ENCODE results near the gene CSNK1G3. TPM values are rescaled to one million over a fixed set of nuclear protein-coding genes. Genes with fewer than 3 reads are reported as not detected.

CSNK1G3 gene
- total RNA-seq, 1 experiment from 2014 or later = 21.6 TPM

- Histone ChIP-seq H3K27me3 (ENCODE audit: low read length) (no peaks in the 10 kb centered on the region), H3F3A (ENCODE audit: low read length, unreplicated experiment) (no peaks in the 10 kb centered on the region), H3K4me2 (ENCODE audit: low read length) (no peak overlapping the region), H3K9me3 (ENCODE audit: low read length) (no peaks in the 10 kb centered on the region), H4K20me1 (ENCODE audit: low read length) (no peaks in the 10 kb centered on the region), H3K4me1 (ENCODE audit: insufficient read depth, low read length) (no peaks in the 10 kb centered on the region), H2AFZ (ENCODE audit: low read length) (no peak overlapping the region), H3K9me2 (replicated peaks; ENCODE audit: low read length) (no peaks in the 10 kb centered on the region), H3K79me2 (ENCODE audit: low read length) (no peaks in the 10 kb centered on the region), H3K9ac (ENCODE audit: low read length) (no peak overlapping the region), H3K27ac (ENCODE audit: low read length) (no peak overlapping the region), H3K36me3 (ENCODE audit: low read depth, low read length) (no peaks in the 10 kb centered on the region), H3K4me3 (ENCODE audit: low read length) (no peak overlapping the region)
- DNase-seq (no peak), ATAC-seq (no peak)
- intact Hi-C loops (cut with micrococcal nuclease) = no loop called here
- TF ChIP-seq EZH2phosphoT487 (IDR thresholded peaks at IDR 0.05; ENCODE audit: borderline replicate concordance, low read length) (no peak), EZH2 (IDR thresholded peaks at IDR 0.05; ENCODE audit: low read length, unreplicated experiment) (no peak)
- TF ChIP-seq, protein P1, sequence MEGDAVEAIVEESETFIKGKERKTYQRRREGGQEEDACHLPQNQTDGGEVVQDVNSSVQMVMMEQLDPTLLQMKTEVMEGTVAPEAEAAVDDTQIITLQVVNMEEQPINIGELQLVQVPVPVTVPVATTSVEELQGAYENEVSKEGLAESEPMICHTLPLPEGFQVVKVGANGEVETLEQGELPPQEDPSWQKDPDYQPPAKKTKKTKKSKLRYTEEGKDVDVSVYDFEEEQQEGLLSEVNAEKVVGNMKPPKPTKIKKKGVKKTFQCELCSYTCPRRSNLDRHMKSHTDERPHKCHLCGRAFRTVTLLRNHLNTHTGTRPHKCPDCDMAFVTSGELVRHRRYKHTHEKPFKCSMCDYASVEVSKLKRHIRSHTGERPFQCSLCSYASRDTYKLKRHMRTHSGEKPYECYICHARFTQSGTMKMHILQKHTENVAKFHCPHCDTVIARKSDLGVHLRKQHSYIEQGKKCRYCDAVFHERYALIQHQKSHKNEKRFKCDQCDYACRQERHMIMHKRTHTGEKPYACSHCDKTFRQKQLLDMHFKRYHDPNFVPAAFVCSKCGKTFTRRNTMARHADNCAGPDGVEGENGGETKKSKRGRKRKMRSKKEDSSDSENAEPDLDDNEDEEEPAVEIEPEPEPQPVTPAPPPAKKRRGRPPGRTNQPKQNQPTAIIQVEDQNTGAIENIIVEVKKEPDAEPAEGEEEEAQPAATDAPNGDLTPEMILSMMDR (conservative IDR thresholded peaks at IDR 0.05; ENCODE audit: low read depth, low read length) = no peak
- POLR2A ChIA-PET (ENCODE audit: unreplicated experiment) = interaction anchor here (0.6 kb wide), 1 partner anchor 298 kb away, joined by 4 read pairs; no protein-coding TSS in a partner anchor
- BruUV-seq (replicated peaks) = no TSS peak
- CTCF ChIA-PET = no interaction called here
Observed at GRCh38 chr5:123472150-123472924, 39.6 kb upstream of the CSNK1G3 start.

DNA sequence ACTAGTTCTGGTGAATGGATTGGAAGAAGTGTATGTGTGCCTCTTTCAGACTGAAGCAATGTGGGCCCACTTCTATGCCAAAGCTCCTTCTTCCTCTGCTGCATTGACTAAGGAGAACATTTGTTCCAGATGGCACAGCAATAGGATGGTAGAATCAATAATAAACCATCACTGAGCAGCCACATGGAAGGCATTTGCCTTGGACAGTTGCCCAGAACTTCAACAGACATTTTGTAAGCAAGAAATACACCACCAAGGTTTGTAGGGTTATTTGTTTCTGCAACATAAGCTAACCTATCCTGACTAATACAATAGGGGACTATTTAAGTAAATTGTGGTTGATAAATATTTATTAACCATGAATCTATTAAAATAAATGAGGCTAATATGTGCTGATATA lies 37.7 kb upstream of the CSNK1G3 start:
- ATAC-seq (no peak), DNase-seq (no peak)
- no peak for TF ChIP-seq EZH2phosphoT487 (IDR thresholded peaks at IDR 0.05; ENCODE audit: borderline replicate concordance, low read length)
- no peak for TF ChIP-seq EZH2 (IDR thresholded peaks at IDR 0.05; ENCODE audit: low read length, unreplicated experiment)
- TF ChIP-seq, protein P1 (conservative IDR thresholded peaks at IDR 0.05; ENCODE audit: low read depth, low read length) = no peak
- Histone ChIP-seq H3K27me3 (ENCODE audit: low read length) (no peaks in the 10 kb centered on the region), H3K9ac (ENCODE audit: low read length) (no peak overlapping the region), H3K36me3 (ENCODE audit: low read depth, low read length) (no peaks in the 10 kb centered on the region), H2AFZ (ENCODE audit: low read length) (no peak overlapping the region), H3F3A (ENCODE audit: low read length, unreplicated experiment) (no peaks in the 10 kb centered on the region), H4K20me1 (ENCODE audit: low read length) (no peaks in the 10 kb centered on the region), H3K9me3 (ENCODE audit: low read length) (no peaks in the 10 kb centered on the region), H3K4me2 (ENCODE audit: low read length) (no peak overlapping the region), H3K27ac (ENCODE audit: low read length) (no peak overlapping the region), H3K9me2 (replicated peaks; ENCODE audit: low read length) (no peaks in the 10 kb centered on the region), H3K79me2 (ENCODE audit: low read length) (no peaks in the 10 kb centered on the region), H3K4me1 (ENCODE audit: insufficient read depth, low read length) (no peaks in the 10 kb centered on the region), H3K4me3 (ENCODE audit: low read length) (no peak overlapping the region)
- BruUV-seq (replicated peaks) = no TSS peak
- ChIA-PET POLR2A (ENCODE audit: unreplicated experiment) (no interaction called here), CTCF (no interaction called here)
- intact Hi-C loops (cut with micrococcal nuclease) = no loop called here

DNA sequence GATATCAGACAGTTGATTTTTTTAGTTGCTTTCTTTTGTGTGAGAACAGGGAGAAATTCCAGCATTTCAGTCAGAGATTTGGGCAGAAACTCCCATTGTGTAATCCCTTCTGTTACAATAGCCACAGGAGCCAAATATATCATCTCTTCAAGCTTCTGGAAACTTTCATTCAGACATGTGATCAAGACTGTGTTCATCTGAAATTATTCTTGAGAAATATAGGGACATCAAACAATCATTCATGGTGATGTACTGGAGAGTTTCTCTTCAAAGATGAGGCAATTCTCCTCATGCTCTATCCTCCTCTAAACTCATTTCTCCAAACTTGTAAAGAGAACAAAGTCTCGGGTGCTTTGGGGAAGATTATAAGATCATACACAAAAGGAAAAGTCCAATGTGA lies 35.2 kb upstream of the CSNK1G3 start:
- Histone ChIP-seq H3K79me2 (ENCODE audit: low read length) (no peaks in the 10 kb centered on the region), H3K4me1 (ENCODE audit: insufficient read depth, low read length) (peaks cover under 1% of the 10 kb centered on the region; the same call in 1 of the 2 replicates), H3K27me3 (ENCODE audit: low read length) (no peaks in the 10 kb centered on the region), H3K9me2 (replicated peaks; ENCODE audit: low read length) (no peaks in the 10 kb centered on the region), H3K9me3 (ENCODE audit: low read length) (no peaks in the 10 kb centered on the region), H4K20me1 (ENCODE audit: low read length) (no peaks in the 10 kb centered on the region), H3K4me3 (ENCODE audit: low read length) (no peak overlapping the region), H2AFZ (ENCODE audit: low read length) (no peak overlapping the region), H3K36me3 (ENCODE audit: low read depth, low read length) (no peaks in the 10 kb centered on the region), H3K9ac (ENCODE audit: low read length) (no peak overlapping the region), H3F3A (ENCODE audit: low read length, unreplicated experiment) (no peaks in the 10 kb centered on the region), H3K27ac (ENCODE audit: low read length) (no peak overlapping the region), H3K4me2 (ENCODE audit: low read length) (no peak overlapping the region)
- BruUV-seq (replicated peaks) = no TSS peak
- no peak for TF ChIP-seq EZH2 (IDR thresholded peaks at IDR 0.05; ENCODE audit: low read length, unreplicated experiment)
- TF ChIP-seq, protein P1 (conservative IDR thresholded peaks at IDR 0.05; ENCODE audit: low read depth, low read length) = no peak
- no peak for TF ChIP-seq EZH2phosphoT487 (IDR thresholded peaks at IDR 0.05; ENCODE audit: borderline replicate concordance, low read length)
- ATAC-seq (no peak), DNase-seq (no peak)
- intact Hi-C loops (cut with micrococcal nuclease) = no loop called here
- POLR2A ChIA-PET (ENCODE audit: unreplicated experiment) = no interaction called here
- CTCF ChIA-PET = no interaction called here
